ENCODE results near the gene PANK2.
A peak's percentile ranks its signal among the peaks of the same experiment; 100 is the strongest.
"Not testable (repeated sequence)": the region's sequence is repeated elsewhere in the genome, so short reads cannot be mapped to it uniquely, and the experiment has no call there.

The PANK2 gene

GRCh38 chr20:3888622-3889488 is at the start of gene PANK2:
TSS of gene PANK2 (plus strand) at chr20:3889387.
- peak; percentile 98 for DNase-seq

- not testable (repeated sequence) for DNase-seq
Observed at GRCh38 chr20:3840201-3840600, 49.0 kb upstream of the PANK2 start.

- no peak for DNase-seq
Observed at GRCh38 chr20:3842348-3842930, 46.7 kb upstream of the PANK2 start.

GRCh38 chr20:3843490-3843889 is 45.7 kb upstream of the PANK2 start:
- DNase-seq: no peak

- DNase-seq: not testable (repeated sequence)
Observed at GRCh38 chr20:3843990-3844619, 45.1 kb upstream of the PANK2 start.

- DNase-seq: peak; percentile 87
Observed at GRCh38 chr20:3846378-3846739, 42.8 kb upstream of the PANK2 start.

GRCh38 chr20:3846740-3847428 is 42.3 kb upstream of the PANK2 start, which contains the start of gene MAVS:
TSS of gene MAVS (plus strand) at chr20:3846834. CDS start at chr20:3854625, 7,791 bp downstream.
- no peak for DNase-seq

GRCh38 chr20:3847429-3847940 is 41.7 kb upstream of the PANK2 start:
- peak; percentile 3 for DNase-seq

- DNase-seq: no peak
Observed at GRCh38 chr20:3848565-3848964, 40.6 kb upstream of the PANK2 start.

- no peak for DNase-seq
Observed at GRCh38 chr20:3854462-3854871, 34.7 kb upstream of the PANK2 start.

- no peak for DNase-seq
Observed at GRCh38 chr20:3857405-3857804, 31.8 kb upstream of the PANK2 start.

GRCh38 chr20:3858689-3859088 is 30.5 kb upstream of the PANK2 start:
- DNase-seq: no peak

GRCh38 chr20:3861191-3861590 is 28.0 kb upstream of the PANK2 start:
- no peak for DNase-seq

GRCh38 chr20:3862333-3862732 is 26.9 kb upstream of the PANK2 start:
- DNase-seq: no peak

- DNase-seq: no peak
Observed at GRCh38 chr20:3863317-3863716, 25.9 kb upstream of the PANK2 start.

- no peak for DNase-seq
Observed at GRCh38 chr20:3864518-3864917, 24.7 kb upstream of the PANK2 start.

GRCh38 chr20:3865152-3865886 is 23.9 kb upstream of the PANK2 start:
- DNase-seq: no peak

GRCh38 chr20:3865887-3866407 is 23.2 kb upstream of the PANK2 start:
- no peak for DNase-seq

- no peak for DNase-seq
Observed at GRCh38 chr20:3866464-3866863, 22.7 kb upstream of the PANK2 start.

- DNase-seq: no peak
Observed at GRCh38 chr20:3867802-3868201, 21.4 kb upstream of the PANK2 start.

GRCh38 chr20:3869839-3870634 is 19.1 kb upstream of the PANK2 start:
- DNase-seq: no peak

All from CD4-positive, alpha-beta T cell treated with Interleukin-21 for 1 hour (primary cell).